ENCODE measurements around the gene STRA6. TPM values are rescaled to one million over a fixed set of nuclear protein-coding genes. Genes with fewer than 3 reads are reported as not detected.

The STRA6 gene
- not detected for polyA plus RNA-seq (2013)

GRCh38 chr15:74202452-74203401, at the start of gene STRA6:
TSS of gene STRA6 (minus strand) at chr15:74202787. CDS start at chr15:74202267, 520 bp downstream.
- WGBS (ENCODE audit: insufficient coverage): 78% methylated on average over 14 of the region's 26 CpGs
- POLR2A ChIA-PET: no interaction called here
- no peak within 1 kb of the TSS for H3K4me3 ChIP-seq (ENCODE audit: control insufficient read depth in 1 of 7, extremely low read depth in 1 of 7, insufficient read depth in 4 of 7, low read depth in 2 of 7, low read length in 6 of 7)
- H3K9me3 ChIP-seq (ENCODE audit: control extremely low read depth in 1 of 5, control insufficient read depth in 4 of 5, insufficient read depth in 2 of 5, low read depth in 1 of 5, low read length in 4 of 5): no peaks in the 10 kb centered on the region
- CTCF ChIA-PET: interaction anchor here (0.7 to 1.2 kb wide), 3 partner anchors 39 to 187 kb away, joined by 3 to 5 read pairs (median 3); no protein-coding TSS in a partner anchor
- H3K36me3 ChIP-seq (ENCODE audit: control insufficient read depth in 4 of 4, insufficient read depth in 4 of 4, low read length in 3 of 4): no peaks in the 10 kb centered on the region
- no peak for DNase-seq
- H3K4me1 ChIP-seq (ENCODE audit: control extremely low read depth in 1 of 4, control insufficient read depth in 4 of 4, insufficient read depth in 4 of 4, low read length in 3 of 4): peaks cover 0 to 71% (median 30%) of the 10 kb centered on the region in 4 experiments
- H3K27ac ChIP-seq (ENCODE audit: insufficient read depth in 1 of 2, low read depth in 1 of 2, low read length in 2 of 2, poor library complexity in 1 of 2, severe bottlenecking in 2 of 2): no peak within 1 kb of the TSS
- no peaks in the 10 kb centered on the region for H3K27me3 ChIP-seq (replicated peaks in 2 of 5; ENCODE audit: control insufficient read depth in 4 of 5, insufficient read depth in 5 of 5, low read length in 4 of 5)

GRCh38 chr15:74252291-74252690, 49.7 kb upstream of the STRA6 start:
- no peak overlapping the region for H3K4me3 ChIP-seq (ENCODE audit: control insufficient read depth in 1 of 7, extremely low read depth in 1 of 7, insufficient read depth in 4 of 7, low read depth in 2 of 7, low read length in 6 of 7)
- H3K27me3 ChIP-seq (replicated peaks in 2 of 5; ENCODE audit: control insufficient read depth in 4 of 5, insufficient read depth in 5 of 5, low read length in 4 of 5): peaks cover 0 to 17% (median 6%) of the 10 kb centered on the region in 5 experiments
- no peaks in the 10 kb centered on the region for H3K9me3 ChIP-seq (ENCODE audit: control extremely low read depth in 1 of 5, control insufficient read depth in 4 of 5, insufficient read depth in 2 of 5, low read depth in 1 of 5, low read length in 4 of 5)
- H3K4me1 ChIP-seq (ENCODE audit: control extremely low read depth in 1 of 4, control insufficient read depth in 4 of 4, insufficient read depth in 4 of 4, low read length in 3 of 4): no peaks in the 10 kb centered on the region
- H3K36me3 ChIP-seq (ENCODE audit: control insufficient read depth in 4 of 4, insufficient read depth in 4 of 4, low read length in 3 of 4): no peaks in the 10 kb centered on the region
- POLR2A ChIA-PET: no interaction called here
- H3K27ac ChIP-seq (ENCODE audit: insufficient read depth in 1 of 2, low read depth in 1 of 2, low read length in 2 of 2, poor library complexity in 1 of 2, severe bottlenecking in 2 of 2): no peak overlapping the region
- DNase-seq: no peak
- CTCF ChIA-PET: no interaction called here
- WGBS (ENCODE audit: insufficient coverage): 95% methylated on average over 6 of the region's 6 CpGs

GRCh38 chr15:74251131-74251811, 48.7 kb upstream of the STRA6 start:
- Histone ChIP-seq H3K4me3 (ENCODE audit: control insufficient read depth in 1 of 7, extremely low read depth in 1 of 7, insufficient read depth in 4 of 7, low read depth in 2 of 7, low read length in 6 of 7) (no peak overlapping the region), H3K4me1 (ENCODE audit: control extremely low read depth in 1 of 4, control insufficient read depth in 4 of 4, insufficient read depth in 4 of 4, low read length in 3 of 4) (no peaks in the 10 kb centered on the region), H3K9me3 (ENCODE audit: control extremely low read depth in 1 of 5, control insufficient read depth in 4 of 5, insufficient read depth in 2 of 5, low read depth in 1 of 5, low read length in 4 of 5) (no peaks in the 10 kb centered on the region), H3K36me3 (ENCODE audit: control insufficient read depth in 4 of 4, insufficient read depth in 4 of 4, low read length in 3 of 4) (no peaks in the 10 kb centered on the region), H3K27me3 (replicated peaks in 2 of 5; ENCODE audit: control insufficient read depth in 4 of 5, insufficient read depth in 5 of 5, low read length in 4 of 5) (peaks cover 0 to 23% (median 6%) of the 10 kb centered on the region in 5 experiments), H3K27ac (ENCODE audit: insufficient read depth in 1 of 2, low read depth in 1 of 2, low read length in 2 of 2, poor library complexity in 1 of 2, severe bottlenecking in 2 of 2) (no peak overlapping the region)
- DNase-seq: no peak
- CTCF ChIA-PET: interaction anchor here (1.8 kb wide), 1 partner anchor 10 kb away, joined by 9 read pairs; no protein-coding TSS in a partner anchor
- 94% methylated on average over 5 of the region's 5 CpGs for WGBS (ENCODE audit: insufficient coverage)
- POLR2A ChIA-PET: no interaction called here

- 100% methylated on average over 1 of the region's 6 CpGs for WGBS (ENCODE audit: insufficient coverage)
- no peak overlapping the region for H3K27ac ChIP-seq (ENCODE audit: insufficient read depth in 1 of 2, low read depth in 1 of 2, low read length in 2 of 2, poor library complexity in 1 of 2, severe bottlenecking in 2 of 2)
Measured at GRCh38 chr15:74250266-74250665, 47.7 kb upstream of the STRA6 start.

GRCh38 chr15:74245342-74245931, 42.9 kb upstream of the STRA6 start:
- ChIA-PET CTCF (interaction anchor here (1.8 kb wide), 1 partner anchor 9 kb away, joined by 9 read pairs; the partner anchor contains the start of gene CCDC33), POLR2A (no interaction called here)
- H3K36me3 ChIP-seq (ENCODE audit: control insufficient read depth in 4 of 4, insufficient read depth in 4 of 4, low read length in 3 of 4): no peaks in the 10 kb centered on the region
- no peaks in the 10 kb centered on the region for H3K9me3 ChIP-seq (ENCODE audit: control extremely low read depth in 1 of 5, control insufficient read depth in 4 of 5, insufficient read depth in 2 of 5, low read depth in 1 of 5, low read length in 4 of 5)
- H3K4me3 ChIP-seq (ENCODE audit: control insufficient read depth in 1 of 7, extremely low read depth in 1 of 7, insufficient read depth in 4 of 7, low read depth in 2 of 7, low read length in 6 of 7): no peak overlapping the region
- peak in 2 of 3 donors; percentile 17 to 21 for DNase-seq
- H3K27ac ChIP-seq (ENCODE audit: insufficient read depth in 1 of 2, low read depth in 1 of 2, low read length in 2 of 2, poor library complexity in 1 of 2, severe bottlenecking in 2 of 2): no peak overlapping the region
- 5% methylated on average over 15 of the region's 36 CpGs for WGBS (ENCODE audit: insufficient coverage)
- H3K4me1 ChIP-seq (ENCODE audit: control extremely low read depth in 1 of 4, control insufficient read depth in 4 of 4, insufficient read depth in 4 of 4, low read length in 3 of 4): peaks cover 0 to 6% (median 2%) of the 10 kb centered on the region in 4 experiments
- peaks cover 0 to 31% (median 12%) of the 10 kb centered on the region in 5 experiments for H3K27me3 ChIP-seq (replicated peaks in 2 of 5; ENCODE audit: control insufficient read depth in 4 of 5, insufficient read depth in 5 of 5, low read length in 4 of 5)

More at GRCh38 chr15:74250266-74250665, 47.7 kb upstream of the STRA6 start:
- Histone ChIP-seq H3K36me3 (ENCODE audit: control insufficient read depth in 4 of 4, insufficient read depth in 4 of 4, low read length in 3 of 4) (no peaks in the 10 kb centered on the region), H3K27me3 (replicated peaks in 2 of 5; ENCODE audit: control insufficient read depth in 4 of 5, insufficient read depth in 5 of 5, low read length in 4 of 5) (peaks cover 0 to 29% (median 14%) of the 10 kb centered on the region in 5 experiments), H3K4me1 (ENCODE audit: control extremely low read depth in 1 of 4, control insufficient read depth in 4 of 4, insufficient read depth in 4 of 4, low read length in 3 of 4) (peaks cover 0 to under 1% (median 0%) of the 10 kb centered on the region in 4 experiments), H3K4me3 (ENCODE audit: control insufficient read depth in 1 of 7, extremely low read depth in 1 of 7, insufficient read depth in 4 of 7, low read depth in 2 of 7, low read length in 6 of 7) (no peak overlapping the region), H3K9me3 (ENCODE audit: control extremely low read depth in 1 of 5, control insufficient read depth in 4 of 5, insufficient read depth in 2 of 5, low read depth in 1 of 5, low read length in 4 of 5) (no peaks in the 10 kb centered on the region)
- DNase-seq: no peak
- CTCF ChIA-PET: interaction anchor here (0.6 to 1.8 kb wide), 2 partner anchors 9 to 279 kb away, joined by 3 to 9 read pairs; no protein-coding TSS in a partner anchor
- POLR2A ChIA-PET: no interaction called here

- no peak overlapping the region for H3K4me3 ChIP-seq (ENCODE audit: control insufficient read depth in 1 of 7, extremely low read depth in 1 of 7, insufficient read depth in 4 of 7, low read depth in 2 of 7, low read length in 6 of 7)
- ChIA-PET CTCF (interaction anchor here (0.5 to 1.8 kb wide), 2 partner anchors 9 to 21 kb away, joined by 3 to 9 read pairs; partner anchors contain the start of gene CCDC33), POLR2A (no interaction called here)
- H3K27ac ChIP-seq (ENCODE audit: insufficient read depth in 1 of 2, low read depth in 1 of 2, low read length in 2 of 2, poor library complexity in 1 of 2, severe bottlenecking in 2 of 2): no peak overlapping the region
- DNase-seq: no peak
- H3K36me3 ChIP-seq (ENCODE audit: control insufficient read depth in 4 of 4, insufficient read depth in 4 of 4, low read length in 3 of 4): no peaks in the 10 kb centered on the region
- peaks cover 0 to 31% (median 12%) of the 10 kb centered on the region in 5 experiments for H3K27me3 ChIP-seq (replicated peaks in 2 of 5; ENCODE audit: control insufficient read depth in 4 of 5, insufficient read depth in 5 of 5, low read length in 4 of 5)
- H3K4me1 ChIP-seq (ENCODE audit: control extremely low read depth in 1 of 4, control insufficient read depth in 4 of 4, insufficient read depth in 4 of 4, low read length in 3 of 4): peaks cover 0 to 10% (median 5%) of the 10 kb centered on the region in 4 experiments
- H3K9me3 ChIP-seq (ENCODE audit: control extremely low read depth in 1 of 5, control insufficient read depth in 4 of 5, insufficient read depth in 2 of 5, low read depth in 1 of 5, low read length in 4 of 5): no peaks in the 10 kb centered on the region
- 68% methylated on average over 3 of the region's 4 CpGs for WGBS (ENCODE audit: insufficient coverage)
Measured at GRCh38 chr15:74244822-74245341, 42.3 kb upstream of the STRA6 start.

Data from common myeloid progenitor, CD34-positive (primary cell).